Vagina (tissue), 2 donors: ENCODE data around the gene VLDLR. TPM values are rescaled to one million over a fixed set of nuclear protein-coding genes. Genes with fewer than 3 reads are reported as not detected.

Experiments used
- DNase-seq, 2 donors: peaks; one replicate each; pipeline ENCODE4 v3.0.0-alpha.2; 2017; ENCODE audit errors: extremely low spot score in 2 of 2
- H3K27ac ChIP-seq: fragments of 200-600 bp; sonication (generic); one replicate; pipeline ENCODE4 v1.5.1; 2019
- H3K27me3 ChIP-seq: fragments of 200-600 bp; sonication (generic); one replicate; pipeline ENCODE4 v1.5.1; 2019
- H3K36me3 ChIP-seq, 2 donors: fragments of 200-600 bp; sonication (generic); one replicate each; pipeline ENCODE4 v1.5.1; 2017 to 2019
- H3K4me1 ChIP-seq: fragments of 200-600 bp; sonication (generic); one replicate; pipeline ENCODE4 v1.5.1; 2019
- H3K4me3 ChIP-seq, 2 donors: fragments of 200-600 bp; sonication (generic); 1 replicate in 1 of 2; 2 replicates in 1 of 2; pipeline ENCODE4 v1.5.1; 2016 to 2019
- H3K9me3 ChIP-seq: fragments of 200-600 bp; sonication (generic); one replicate; pipeline ENCODE4 v1.5.1; 2019
- CTCF ChIP-seq, 3 experiments: fragments of 450-650 bp in 2 of 3; fragments of 200-600 bp in 1 of 3; sonication (generic) in 1 of 3; IDR thresholded peaks; one replicate each; pipeline ENCODE4 v1.5.1; 2017 to 2019; ENCODE audit warnings: antibody characterized with exemption in 3 of 3, mild to moderate bottlenecking in 2 of 3, moderate library complexity in 2 of 3
- POLR2A ChIP-seq, 2 donors: fragments of 450-650 bp; IDR thresholded peaks; one replicate each; pipeline ENCODE4 v1.6.1; 2017; ENCODE audit warnings: antibody characterized with exemption in 2 of 2, mild to moderate bottlenecking in 2 of 2, moderate library complexity in 2 of 2
- POLR2AphosphoS5 ChIP-seq, 2 donors: sonication (generic); formaldehyde crosslinking; IDR thresholded peaks; one replicate each; pipeline ENCODE4 v1.9.0; 2017; ENCODE audit warnings: antibody characterized with exemption in 2 of 2, mild to moderate bottlenecking in 2 of 2, low read depth in 1 of 2; ENCODE audit not compliant: insufficient read depth in 1 of 2
- intact Hi-C: fragments of 100-400 bp; cut with DNase I; formaldehyde crosslinking; loops from one replicate; pipeline ENCODE4 v1.15.1; 2023
- total RNA-seq: library from RNA; depleted of rRNA; stranded (reverse); fragments of >200 nt; gene quantifications from one replicate; pipeline ENCODE4 v1.2.3, GENCODE V29; 2016

The VLDLR gene
- total RNA-seq, 1 donor from 2014 or later, result 4.7 TPM

- intact Hi-C loops, result no loop called here
- no peak for DNase-seq
- Histone ChIP-seq H3K36me3 (no peaks in the 10 kb centered on the region), H3K9me3 (no peaks in the 10 kb centered on the region), H3K27me3 (no peaks in the 10 kb centered on the region), H3K4me3 (no peak overlapping the region), H3K4me1 (no peaks in the 10 kb centered on the region), H3K27ac (no peak overlapping the region)
- no peak for TF ChIP-seq CTCF (IDR thresholded peaks at IDR 0.05)
- TF ChIP-seq POLR2AphosphoS5 (IDR thresholded peaks at IDR 0.05; ENCODE audit: insufficient read depth in 1 of 2, low read depth in 1 of 2), result no peak
- no peak for TF ChIP-seq POLR2A (IDR thresholded peaks at IDR 0.05)
Observed at GRCh38 chr9:2691212-2691611, 69.6 kb downstream of the VLDLR start.

- TF ChIP-seq POLR2A (IDR thresholded peaks at IDR 0.05), result no peak
- no peak for TF ChIP-seq POLR2AphosphoS5 (IDR thresholded peaks at IDR 0.05; ENCODE audit: insufficient read depth in 1 of 2, low read depth in 1 of 2)
- TF ChIP-seq CTCF (IDR thresholded peaks at IDR 0.05), result no peak
- no peak overlapping the region for H3K4me3 ChIP-seq
- no peak for DNase-seq
- H3K27me3 ChIP-seq, result no peaks in the 10 kb centered on the region
- intact Hi-C loops, result no loop called here
- H3K27ac ChIP-seq, result no peak overlapping the region
- no peaks in the 10 kb centered on the region for H3K4me1 ChIP-seq
- H3K9me3 ChIP-seq, result no peaks in the 10 kb centered on the region
- no peaks in the 10 kb centered on the region for H3K36me3 ChIP-seq
Observed at GRCh38 chr9:2691626-2692025, 70.0 kb downstream of the VLDLR start.

- H3K9me3 ChIP-seq, result no peaks in the 10 kb centered on the region
- TF ChIP-seq CTCF (IDR thresholded peaks at IDR 0.05) (no peak), POLR2AphosphoS5 (IDR thresholded peaks at IDR 0.05; ENCODE audit: insufficient read depth in 1 of 2, low read depth in 1 of 2) (no peak), POLR2A (IDR thresholded peaks at IDR 0.05) (no peak)
- H3K27me3 ChIP-seq, result no peaks in the 10 kb centered on the region
- no peak for DNase-seq
- H3K4me3 ChIP-seq, result no peak overlapping the region
- no peak overlapping the region for H3K27ac ChIP-seq
- H3K4me1 ChIP-seq, result no peaks in the 10 kb centered on the region
- intact Hi-C loops, result no loop called here
- no peaks in the 10 kb centered on the region for H3K36me3 ChIP-seq
Observed at GRCh38 chr9:2693056-2693455, 71.5 kb downstream of the VLDLR start.

- intact Hi-C loops, result no loop called here
- no peak for DNase-seq
- no peaks in the 10 kb centered on the region for H3K9me3 ChIP-seq
Observed at GRCh38 chr9:2697492-2697891, 75.9 kb downstream of the VLDLR start.

GRCh38 chr9:2700398-2700797 is 78.8 kb downstream of the VLDLR start:
- TF ChIP-seq CTCF (IDR thresholded peaks at IDR 0.05), result no peak
- no peak for TF ChIP-seq POLR2AphosphoS5 (IDR thresholded peaks at IDR 0.05; ENCODE audit: insufficient read depth in 1 of 2, low read depth in 1 of 2)
- intact Hi-C loops, result no loop called here
- Histone ChIP-seq H3K9me3 (no peaks in the 10 kb centered on the region), H3K4me1 (no peaks in the 10 kb centered on the region), H3K27me3 (no peaks in the 10 kb centered on the region), H3K36me3 (no peaks in the 10 kb centered on the region), H3K4me3 (no peak overlapping the region), H3K27ac (no peak overlapping the region)
- no peak for DNase-seq

More at GRCh38 chr9:2697492-2697891, 75.9 kb downstream of the VLDLR start:
- TF ChIP-seq POLR2AphosphoS5 (IDR thresholded peaks at IDR 0.05; ENCODE audit: insufficient read depth in 1 of 2, low read depth in 1 of 2) (no peak), POLR2A (IDR thresholded peaks at IDR 0.05) (no peak), CTCF (IDR thresholded peaks at IDR 0.05) (no peak)
- H3K4me1 ChIP-seq, result no peaks in the 10 kb centered on the region
- no peak overlapping the region for H3K4me3 ChIP-seq
- H3K36me3 ChIP-seq, result no peaks in the 10 kb centered on the region
- no peaks in the 10 kb centered on the region for H3K27me3 ChIP-seq
- no peak overlapping the region for H3K27ac ChIP-seq
